NCI-H146 treated with DMSO at 0.1 percent for 48 hours (cell line): ENCODE results near the gene STS.

Experiments used
- DNase-seq: peaks from one replicate; lab custom pipeline; 2025; ENCODE audit not compliant: unreplicated experiment; lab: John Stamatoyannopoulos, UW

Gene STS

DNA sequence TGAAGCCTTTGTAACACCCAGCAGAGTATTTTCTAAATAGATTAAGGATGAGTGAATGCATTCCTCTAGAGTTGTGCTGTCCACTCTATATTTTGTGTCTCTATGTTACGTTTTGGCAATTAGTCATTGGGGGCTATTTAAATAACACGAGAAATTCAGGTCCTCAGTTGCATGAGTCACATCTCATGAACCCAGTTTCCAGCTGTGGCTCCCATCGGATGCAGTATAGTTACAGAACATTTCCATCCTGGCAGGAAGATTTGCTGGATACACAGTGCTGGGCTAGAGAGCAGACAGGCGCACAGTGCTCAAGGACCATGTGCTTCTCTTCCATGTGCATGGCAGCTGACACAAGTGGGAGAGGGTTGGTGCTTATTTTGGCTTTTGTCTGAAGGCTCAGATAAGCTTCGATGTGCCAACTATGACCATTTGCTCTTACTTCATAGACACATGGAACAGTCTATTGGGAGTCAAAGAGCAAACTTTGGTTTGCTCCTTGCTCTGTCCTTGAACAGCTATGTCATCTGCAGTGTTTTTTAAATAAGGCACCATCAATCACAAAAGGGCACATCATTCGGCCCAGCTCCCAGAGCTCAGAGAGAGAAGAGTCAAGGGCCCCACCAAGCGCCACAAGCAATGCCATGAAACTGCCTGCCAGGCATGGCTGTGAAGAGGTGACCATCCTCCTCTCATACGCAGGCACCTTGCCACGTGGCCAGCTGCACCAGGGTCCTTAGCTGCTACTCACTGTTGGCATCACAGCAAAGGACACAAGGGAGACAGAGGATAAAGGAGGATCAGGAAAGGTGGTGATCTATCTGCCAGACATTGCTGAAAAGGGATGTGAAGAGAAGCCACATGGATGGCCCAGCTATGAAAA is 8.1 kb upstream of the STS start:
- no peak for DNase-seq

DNA sequence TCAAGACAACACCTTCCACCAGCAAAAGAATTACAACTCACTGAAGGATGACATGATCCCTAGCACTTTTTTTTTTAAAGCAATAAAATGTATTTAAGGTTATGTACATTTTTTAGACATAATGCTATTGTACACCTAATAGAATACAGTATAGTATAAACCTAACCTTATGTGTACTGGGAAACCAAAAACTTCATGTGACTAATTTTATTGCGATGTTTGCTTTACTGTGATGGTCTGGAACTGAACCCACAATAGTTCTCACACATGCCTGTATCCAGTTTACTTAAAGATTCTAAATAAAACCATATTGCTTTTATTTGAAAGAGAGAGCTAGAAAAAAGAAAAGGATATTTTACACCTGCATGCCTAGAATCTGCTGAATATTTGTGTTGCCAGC is 4.4 kb upstream of the STS start:
- no peak for DNase-seq

GRCh38 chrX:7143941-7144525 is 3.5 kb upstream of the STS start:
- no peak for DNase-seq

GRCh38 chrX:7145454-7145853 is 2.1 kb upstream of the STS start:
- DNase-seq: no peak

DNA sequence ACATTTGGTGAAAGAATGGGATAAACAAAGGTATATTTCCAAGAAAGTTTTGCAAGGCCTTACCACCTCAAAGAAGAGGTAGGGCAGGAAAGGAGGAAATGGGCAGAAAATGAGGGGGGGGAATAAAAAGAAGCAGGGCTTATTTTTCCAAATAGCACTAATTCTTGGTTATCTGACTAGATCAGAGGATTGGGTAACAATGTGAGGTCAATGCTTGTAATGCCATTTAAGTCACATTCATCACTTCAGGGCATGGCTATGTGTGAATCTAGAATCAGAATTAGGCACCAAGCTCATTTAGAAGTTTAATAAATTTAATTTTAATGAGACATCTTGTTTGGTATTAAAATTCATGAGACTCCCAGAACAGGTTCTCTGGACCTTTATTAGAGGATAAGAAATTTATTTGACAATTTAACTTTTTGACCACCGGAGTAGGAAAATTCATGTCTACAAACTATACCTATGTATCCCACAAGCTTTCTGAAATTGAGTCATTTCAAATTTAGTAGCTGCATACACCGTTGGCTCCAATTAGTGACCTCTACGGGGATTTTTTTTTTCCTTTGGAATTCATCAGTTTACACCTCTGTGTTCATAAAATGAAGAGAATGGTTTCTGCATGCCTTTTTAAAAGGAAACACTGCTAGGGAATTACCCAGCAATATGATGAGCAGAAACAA is 1.4 kb upstream of the STS start:
- no peak for DNase-seq

DNA sequence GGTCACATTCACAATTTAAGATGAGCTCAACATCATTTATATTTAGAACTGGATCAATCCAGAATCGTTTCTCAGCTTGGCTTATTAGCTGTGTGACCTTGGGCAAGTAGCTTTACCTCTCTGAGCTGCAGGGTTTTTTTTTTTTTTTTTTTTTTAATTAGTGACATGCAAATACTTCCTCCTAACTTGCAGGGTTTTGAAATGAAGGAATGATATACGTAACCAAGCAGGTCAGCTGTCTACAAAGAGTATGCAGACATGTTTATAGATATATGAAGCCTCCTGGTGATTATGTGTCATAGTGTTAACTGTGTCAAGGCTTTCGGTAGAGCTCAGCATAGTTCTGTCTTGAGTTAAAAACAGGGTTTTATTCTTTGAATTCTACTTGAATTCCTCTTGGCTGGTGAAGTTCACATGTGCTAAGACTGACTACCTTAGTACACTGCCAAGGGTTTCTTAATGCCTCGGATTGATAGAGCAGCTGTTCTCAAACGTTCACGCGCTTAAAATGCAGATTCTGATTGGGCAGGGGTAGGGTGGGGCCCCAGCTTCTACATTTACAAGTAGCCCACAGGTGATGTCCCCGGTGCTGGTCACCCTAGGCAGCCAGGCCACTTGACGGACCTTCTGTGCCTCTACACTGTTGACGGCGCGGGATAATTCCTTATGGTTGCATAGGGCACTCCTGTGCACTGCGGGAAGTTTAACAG is 654 bp upstream of the STS start:
- DNase-seq: peak; percentile 21

DNA sequence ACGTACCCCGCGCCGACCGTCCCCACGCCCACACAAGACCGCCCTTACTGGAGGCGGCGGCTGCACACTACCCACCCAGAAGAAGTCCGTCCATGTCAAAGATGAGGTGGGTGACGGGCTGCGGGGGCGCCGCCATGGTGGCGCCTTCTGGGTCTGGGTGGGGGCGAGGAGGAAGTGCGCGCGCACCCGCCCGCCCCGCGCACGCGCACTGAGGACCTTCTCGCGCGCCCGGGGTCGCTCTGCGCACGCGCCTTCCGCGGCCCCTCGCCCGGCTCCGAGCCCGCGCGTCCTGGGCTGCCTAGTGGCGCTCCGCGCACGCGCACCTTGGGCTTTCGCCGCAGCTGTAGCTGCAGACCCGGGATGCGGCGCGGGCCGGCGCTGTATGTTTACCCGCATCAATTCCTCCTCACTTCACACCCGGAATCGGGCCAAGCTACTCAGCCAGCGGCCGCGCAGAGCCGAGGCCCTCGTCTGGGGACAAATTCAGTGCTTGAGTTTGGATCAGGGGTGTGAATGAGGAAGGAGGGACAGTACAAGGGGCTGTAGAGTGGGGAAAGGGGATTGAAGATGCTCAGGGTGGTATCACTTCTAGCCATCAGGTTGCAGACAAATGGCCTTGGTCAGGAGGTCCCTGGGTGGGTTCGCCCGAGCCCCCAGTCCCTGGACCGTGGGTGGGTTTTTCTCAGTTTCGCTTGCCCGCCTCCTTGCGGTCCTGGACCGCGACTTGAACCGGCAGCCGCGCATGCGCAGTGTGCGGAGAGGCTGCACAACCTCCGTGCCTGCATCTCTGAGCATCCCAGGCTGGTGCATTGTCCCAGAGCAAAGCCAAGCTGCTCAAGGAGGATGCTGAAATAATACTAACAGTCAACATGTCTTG is 704 bp downstream of the STS start, which contains the start of gene PUDP:
PUDP (minus strand) TSS at position 176 of the 877 bp plus-strand sequence; CDS start at position 136, 40 bp downstream.
- DNase-seq: peak; percentile 48

GRCh38 chrX:7149411-7149810 is 1.9 kb downstream of the STS start:
- DNase-seq: no peak

- DNase-seq: no peak
Measured at GRCh38 chrX:7153231-7153630, 5.7 kb downstream of the STS start.

DNA sequence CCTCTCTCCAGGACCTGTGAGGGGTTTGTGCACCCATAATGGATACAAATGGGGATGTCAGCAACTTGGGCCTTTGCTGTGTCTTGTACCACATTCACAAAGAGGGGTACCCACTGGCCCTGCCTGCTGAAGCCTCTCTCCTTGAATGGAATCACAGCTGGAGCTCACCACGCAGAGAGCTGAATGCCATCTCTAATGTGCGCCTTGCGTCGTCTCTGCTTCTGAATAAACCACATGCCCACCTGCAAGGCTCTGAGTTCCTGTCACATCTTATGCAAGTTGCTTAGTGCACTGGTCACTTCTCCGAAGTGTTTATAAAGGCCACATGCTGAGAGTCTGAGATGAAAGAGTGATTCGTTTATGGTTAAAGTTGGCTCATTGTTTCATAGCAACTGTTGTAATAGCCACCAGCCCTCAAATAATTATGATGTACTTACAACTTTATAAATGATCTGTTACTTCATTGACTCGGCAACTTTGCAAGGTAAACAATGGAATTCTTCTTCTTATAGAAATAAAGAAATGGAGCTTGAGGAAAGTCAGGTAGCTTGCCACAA is 6.6 kb downstream of the STS start:
- no peak for DNase-seq

DNA sequence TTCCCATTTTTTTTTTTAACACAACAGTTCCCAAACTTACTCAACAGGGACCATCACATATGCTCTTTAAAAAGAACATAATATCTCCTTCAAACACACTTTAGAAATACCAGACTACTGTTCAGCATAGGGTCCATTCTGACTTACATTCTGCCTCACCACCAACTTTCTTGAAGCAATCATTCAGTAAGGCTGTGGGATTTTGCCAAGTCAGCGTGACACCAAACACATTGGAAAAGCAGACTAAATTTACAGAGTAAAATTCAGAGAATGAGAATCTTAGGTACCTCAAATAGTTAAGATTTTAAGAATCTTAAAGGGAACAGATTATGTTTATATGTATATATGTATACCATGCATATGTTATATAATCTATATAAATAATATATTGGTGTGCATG is 7.7 kb downstream of the STS start:
- DNase-seq: no peak

DNA sequence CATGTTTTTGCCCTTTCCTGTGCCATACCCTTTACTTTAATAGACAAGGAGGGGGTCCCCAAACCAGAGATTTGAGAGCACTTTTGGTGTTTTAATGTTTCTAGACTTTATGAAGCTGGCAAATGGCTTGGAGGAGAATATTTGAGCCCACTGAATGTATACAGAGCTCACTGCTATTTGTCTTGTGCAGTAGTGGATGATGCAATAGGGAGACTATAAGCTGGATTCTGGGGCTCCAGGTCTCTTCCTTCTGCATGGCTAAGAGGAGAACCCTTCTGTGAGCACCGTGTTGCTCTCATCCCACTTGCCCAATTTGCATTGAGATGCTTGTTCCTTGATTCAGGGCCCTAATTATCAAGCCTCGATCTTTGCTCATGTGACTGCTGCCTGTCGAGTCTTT is 9.4 kb downstream of the STS start:
- no peak for DNase-seq

GRCh38 chrX:7158468-7158990 is 11.0 kb downstream of the STS start:
- no peak for DNase-seq

- DNase-seq: peak; percentile 17
Measured at GRCh38 chrX:7159149-7159861, 11.8 kb downstream of the STS start.

DNA sequence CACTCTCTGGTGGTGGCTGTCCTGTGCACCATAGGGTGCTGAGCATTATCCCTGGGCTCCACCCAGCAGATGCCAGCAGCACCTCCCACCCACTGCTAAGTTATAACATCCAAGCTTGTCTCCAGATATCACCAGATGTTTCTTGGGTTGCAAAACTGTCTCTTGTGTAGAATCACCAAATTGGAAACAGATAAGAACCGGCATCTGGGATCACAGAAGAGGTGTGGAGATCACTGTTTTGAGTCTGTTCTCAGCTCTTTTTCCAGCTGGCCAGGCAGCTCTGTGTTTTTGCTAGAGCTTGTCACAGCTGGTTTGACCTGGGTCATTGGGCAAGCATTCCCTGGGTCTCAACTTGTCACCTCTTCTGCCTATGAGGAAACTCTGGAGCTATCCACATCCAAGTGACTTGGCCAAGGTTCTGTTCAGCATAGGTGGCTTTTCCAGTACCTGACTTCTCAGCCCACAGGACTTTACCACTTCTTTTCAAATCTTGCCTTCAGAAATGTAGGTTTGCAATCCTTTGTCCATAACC is 15.7 kb downstream of the STS start:
- no peak for DNase-seq

GRCh38 chrX:7164174-7164573 is 16.7 kb downstream of the STS start:
- DNase-seq: no peak

DNA sequence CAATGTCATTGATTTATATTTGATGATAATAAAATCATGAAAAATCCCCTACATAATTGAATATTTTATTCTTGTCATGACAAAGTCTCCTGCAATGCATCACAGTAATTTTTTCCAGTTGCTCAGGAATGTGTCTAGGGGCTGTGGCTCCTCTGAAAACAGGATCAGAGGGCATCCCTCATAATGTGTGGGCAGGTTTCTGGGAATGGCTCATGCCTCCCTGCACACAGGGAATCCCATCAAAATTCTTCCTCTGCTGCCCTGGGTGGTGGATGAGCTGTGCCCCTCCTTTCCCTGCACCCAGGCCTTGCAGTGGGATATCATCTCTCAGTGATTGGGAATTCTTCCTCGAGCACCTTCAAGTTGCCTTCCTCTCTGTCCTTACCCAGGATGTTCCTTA is 20.9 kb downstream of the STS start:
- no peak for DNase-seq

- no peak for DNase-seq
Measured at GRCh38 chrX:7169627-7170026, 22.1 kb downstream of the STS start.

- DNase-seq: no peak
Measured at GRCh38 chrX:7170898-7171297, 23.4 kb downstream of the STS start.
